Measurements from ENCODE around the gene SPRED2.

- no peak for TF ChIP-seq TAF1 (IDR thresholded peaks at IDR 0.05; ENCODE audit: borderline replicate concordance, insufficient read depth, low read length)
- no peak for TF ChIP-seq POLR2AphosphoS5 (IDR thresholded peaks at IDR 0.05; ENCODE audit: low read depth, low read length)
- no peak for TF ChIP-seq FOXP2 (optimal IDR thresholded peaks at IDR 0.05; ENCODE audit: borderline replicate concordance, extremely low read depth, extremely low read length, insufficient read depth)
- TF ChIP-seq, protein P1, sequence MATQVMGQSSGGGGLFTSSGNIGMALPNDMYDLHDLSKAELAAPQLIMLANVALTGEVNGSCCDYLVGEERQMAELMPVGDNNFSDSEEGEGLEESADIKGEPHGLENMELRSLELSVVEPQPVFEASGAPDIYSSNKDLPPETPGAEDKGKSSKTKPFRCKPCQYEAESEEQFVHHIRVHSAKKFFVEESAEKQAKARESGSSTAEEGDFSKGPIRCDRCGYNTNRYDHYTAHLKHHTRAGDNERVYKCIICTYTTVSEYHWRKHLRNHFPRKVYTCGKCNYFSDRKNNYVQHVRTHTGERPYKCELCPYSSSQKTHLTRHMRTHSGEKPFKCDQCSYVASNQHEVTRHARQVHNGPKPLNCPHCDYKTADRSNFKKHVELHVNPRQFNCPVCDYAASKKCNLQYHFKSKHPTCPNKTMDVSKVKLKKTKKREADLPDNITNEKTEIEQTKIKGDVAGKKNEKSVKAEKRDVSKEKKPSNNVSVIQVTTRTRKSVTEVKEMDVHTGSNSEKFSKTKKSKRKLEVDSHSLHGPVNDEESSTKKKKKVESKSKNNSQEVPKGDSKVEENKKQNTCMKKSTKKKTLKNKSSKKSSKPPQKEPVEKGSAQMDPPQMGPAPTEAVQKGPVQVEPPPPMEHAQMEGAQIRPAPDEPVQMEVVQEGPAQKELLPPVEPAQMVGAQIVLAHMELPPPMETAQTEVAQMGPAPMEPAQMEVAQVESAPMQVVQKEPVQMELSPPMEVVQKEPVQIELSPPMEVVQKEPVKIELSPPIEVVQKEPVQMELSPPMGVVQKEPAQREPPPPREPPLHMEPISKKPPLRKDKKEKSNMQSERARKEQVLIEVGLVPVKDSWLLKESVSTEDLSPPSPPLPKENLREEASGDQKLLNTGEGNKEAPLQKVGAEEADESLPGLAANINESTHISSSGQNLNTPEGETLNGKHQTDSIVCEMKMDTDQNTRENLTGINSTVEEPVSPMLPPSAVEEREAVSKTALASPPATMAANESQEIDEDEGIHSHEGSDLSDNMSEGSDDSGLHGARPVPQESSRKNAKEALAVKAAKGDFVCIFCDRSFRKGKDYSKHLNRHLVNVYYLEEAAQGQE (IDR thresholded peaks at IDR 0.05; ENCODE audit: insufficient read depth in 1 of 2, low read depth in 2 of 2, low read length in 2 of 2) = no peak
Measured at GRCh38 chr2:65416945-65417344, 15.5 kb downstream of the SPRED2 start.

All from PFSK-1 (cell line).